Measurements from ENCODE around the gene MBOAT7.

Gene MBOAT7

GRCh38 chr19:54145541-54146158 lies 43.7 kb downstream of the MBOAT7 start:
- DNase-seq (ENCODE audit: low read depth, low spot score): no peak

- DNase-seq (ENCODE audit: low read depth, low spot score): no peak
These were observed 47.1 kb downstream of the MBOAT7 start for GRCh38 chr19:54142166-54142780.

- DNase-seq (ENCODE audit: low read depth, low spot score): no peak
These were observed 48.0 kb downstream of the MBOAT7 start for GRCh38 chr19:54141356-54141755.

- no peak for DNase-seq (ENCODE audit: low read depth, low spot score)
These were observed 50.7 kb downstream of the MBOAT7 start for GRCh38 chr19:54138489-54139256.

- no peak for DNase-seq (ENCODE audit: low read depth, low spot score)
These were observed 51.5 kb downstream of the MBOAT7 start, which contains the start of gene CNOT3 for GRCh38 chr19:54137699-54138488. Gene CNOT3, plus strand, starts transcription at chr19:54137762. Its CDS starts 5,217 bp downstream, at chr19:54142979.

GRCh38 chr19:54136864-54137698 lies 52.3 kb downstream of the MBOAT7 start:
- peak; percentile 100 for DNase-seq (ENCODE audit: low read depth, low spot score)

- DNase-seq (ENCODE audit: low read depth, low spot score): no peak
These were observed 53.1 kb downstream of the MBOAT7 start for GRCh38 chr19:54136086-54136863.

- no peak for DNase-seq (ENCODE audit: low read depth, low spot score)
These were observed 55.3 kb downstream of the MBOAT7 start for GRCh38 chr19:54133957-54134590.

- DNase-seq (ENCODE audit: low read depth, low spot score): no peak
These were observed 55.9 kb downstream of the MBOAT7 start for GRCh38 chr19:54133312-54133956.

GRCh38 chr19:54129617-54129996 lies 59.8 kb downstream of the MBOAT7 start:
- DNase-seq (ENCODE audit: low read depth, low spot score): no peak

GRCh38 chr19:54128796-54129616 lies 60.4 kb downstream of the MBOAT7 start:
- DNase-seq (ENCODE audit: low read depth, low spot score): no peak

- no peak for DNase-seq (ENCODE audit: low read depth, low spot score)
These were observed 61.0 kb downstream of the MBOAT7 start for GRCh38 chr19:54128441-54128725.

- DNase-seq (ENCODE audit: low read depth, low spot score): no peak
These were observed 61.5 kb downstream of the MBOAT7 start for GRCh38 chr19:54127688-54128440.

- no peak for DNase-seq (ENCODE audit: low read depth, low spot score)
These were observed 63.7 kb downstream of the MBOAT7 start for GRCh38 chr19:54125713-54126112.

- no peak for DNase-seq (ENCODE audit: low read depth, low spot score)
These were observed 65.0 kb downstream of the MBOAT7 start for GRCh38 chr19:54124393-54124792.

GRCh38 chr19:54123682-54124081 lies 65.7 kb downstream of the MBOAT7 start:
- DNase-seq (ENCODE audit: low read depth, low spot score): no peak
